Transverse colon (tissue), 4 donors: Measurements from ENCODE around the gene TST. TPM values are rescaled to one million over a fixed set of nuclear protein-coding genes. Genes with fewer than 3 reads are reported as not detected.
A peak's percentile ranks its signal among the peaks of the same experiment; 100 is the strongest.

ENCODE experiments used
- DNase-seq: peaks from one replicate; pipeline ENCODE4 v3.0.0-alpha.2; 2019
- H3K27ac ChIP-seq, 4 donors: fragments of 200-600 bp; sonication (generic); 2 replicates each; pipeline ENCODE4 v1.5.1; 2016 to 2018; ENCODE audit warnings: inconsistent platforms in 4 of 4
- H3K27me3 ChIP-seq: fragments of 200-600 bp; sonication (generic); 2 replicates; pipeline ENCODE4 v1.5.1; 2017; ENCODE audit warnings: inconsistent platforms
- H3K36me3 ChIP-seq, 4 donors: fragments of 200-600 bp; sonication (generic); 2 replicates each; pipeline ENCODE4 v1.5.1; 2017 to 2019; ENCODE audit warnings: inconsistent platforms in 4 of 4
- H3K4me1 ChIP-seq, 4 donors: fragments of 200-600 bp; sonication (generic); 2 replicates each; pipeline ENCODE4 v1.5.1; 2017 to 2020; ENCODE audit warnings: inconsistent platforms in 4 of 4
- H3K4me3 ChIP-seq, 4 donors: fragments of 200-600 bp; sonication (generic); 1 replicate in 1 of 4; 2 replicates in 3 of 4; pipeline versions ENCODE4 v1.5.1 to v1.6.1; 2017 to 2019; ENCODE audit warnings: inconsistent platforms in 4 of 4
- H3K9me3 ChIP-seq, 2 donors: fragments of 200-600 bp; sonication (generic); 2 replicates each; pipeline ENCODE4 v1.5.1; 2017 to 2019; ENCODE audit warnings: inconsistent platforms in 2 of 2
- CTCF ChIP-seq, 5 experiments: fragments of 200-600 bp in 3 of 5; fragments of 450-650 bp in 2 of 5; sonication (generic) in 3 of 5; IDR thresholded peaks; 1 replicate in 2 of 5; 2 replicates in 3 of 5; pipeline ENCODE4 v1.5.1; 2016 to 2017; ENCODE audit warnings: antibody characterized with exemption in 5 of 5, inconsistent platforms in 3 of 5, mild to moderate bottlenecking in 2 of 5, moderate library complexity in 1 of 5
- EP300 ChIP-seq: sonication (generic); formaldehyde crosslinking; IDR thresholded peaks from one replicate; pipeline ENCODE4 v1.6.1; 2017; ENCODE audit warnings: antibody characterized with exemption, low read depth
- POLR2A ChIP-seq: fragments of 450-650 bp; IDR thresholded peaks from one replicate; pipeline ENCODE4 v1.6.1; 2016; ENCODE audit warnings: antibody characterized with exemption, mild to moderate bottlenecking, moderate library complexity
- POLR2AphosphoS5 ChIP-seq, 3 donors: sonication (generic); formaldehyde crosslinking; IDR thresholded peaks; one replicate each; pipeline ENCODE4 v1.6.1; 2016; ENCODE audit warnings: antibody characterized with exemption in 3 of 3
- WGBS, 2 donors: methylation state at CpG; one replicate each; pipeline ENCODE4 v1.1.5; 2018; ENCODE audit warnings: low coverage in 1 of 2; 5-methylcytosine and 5-hydroxymethylcytosine counted together
- in situ Hi-C, 4 donors: fragments of 200-750 bp; cut with MboI; loops; one replicate each; pipeline versions ENCODE4 v1.15.0 to v1.15.1; 2017; ENCODE audit warnings: low sequenced_read_pairs in 3 of 4, low pct_ligation_motif_present in 1 of 4, low pct_unique_long_range_greater_than_20kb in 1 of 4
- intact Hi-C: fragments of 100-400 bp; cut with DNase I; formaldehyde crosslinking; loops from one replicate; pipeline ENCODE4 v1.15.1; 2023; ENCODE audit warnings: low total_unique reads
- total RNA-seq, 4 donors: library from RNA; depleted of rRNA; stranded (reverse); fragments of >200 nt; gene quantifications; one replicate each; pipeline ENCODE4 v1.1.0, GENCODE V29; 2016

Gene TST
- total RNA-seq, 4 donors from 2014 or later, result 246 to 719 (median 557) TPM

GRCh38 chr22:37025500-37026070 lies 6.3 kb upstream of the TST start:
- Histone ChIP-seq H3K4me1 (peaks cover 36 to 52% (median 40%) of the 10 kb centered on the region in 4 donors), H3K9me3 (no peaks in the 10 kb centered on the region), H3K27me3 (no peaks in the 10 kb centered on the region), H3K27ac (peak overlapping the region; percentile 92 to 99 (median 99)), H3K4me3 (peak overlapping the region in 1 of 4 donors; percentile 41), H3K36me3 (peaks cover 0 to 21% (median 4%) of the 10 kb centered on the region in 4 donors)
- in situ Hi-C loops, result no loop called here
- WGBS, 2 donors, result 53 to 62% methylated on average over 3 to 10 of the region's 10 CpGs
- intact Hi-C loops, result no loop called here
- TF ChIP-seq EP300, result no peak
- TF ChIP-seq POLR2AphosphoS5 (IDR thresholded peaks at IDR 0.05), result peak in 1 of 3 donors; percentile 21
- peak; percentile 48 for DNase-seq

GRCh38 chr22:37024339-37025157 lies 5.3 kb upstream of the TST start:
- H3K36me3 ChIP-seq, result peaks cover 0 to 14% (median 4%) of the 10 kb centered on the region in 4 donors

GRCh38 chr22:37023743-37024338 lies 4.6 kb upstream of the TST start:
- DNase-seq, result peak; percentile 91
- Histone ChIP-seq H3K27ac (peak overlapping the region; percentile 92 to 99 (median 99)), H3K27me3 (no peaks in the 10 kb centered on the region), H3K9me3 (no peaks in the 10 kb centered on the region), H3K4me1 (peaks cover 38 to 56% (median 44%) of the 10 kb centered on the region in 4 donors), H3K4me3 (peak overlapping the region in 1 of 4 donors; percentile 41), H3K36me3 (peaks cover 0 to 9% (median 4%) of the 10 kb centered on the region in 4 donors)
- 63 to 66% methylated on average over 3 to 34 of the region's 34 CpGs for WGBS, 2 donors
- intact Hi-C loops (no loop called here), in situ Hi-C loops (no loop called here)
- peak in 1 of 5 experiments; percentile 7 for TF ChIP-seq CTCF (IDR thresholded peaks at IDR 0.05)
- no peak for TF ChIP-seq EP300
- TF ChIP-seq POLR2A, result peak; percentile 57
- TF ChIP-seq POLR2AphosphoS5 (IDR thresholded peaks at IDR 0.05), result peak in 2 of 3 donors; percentile 41 to 72

More at GRCh38 chr22:37024339-37025157, 5.3 kb upstream of the TST start:
- WGBS, 2 donors, result 80 to 91% methylated on average over 1 to 71 of the region's 71 CpGs
- in situ Hi-C loops (no loop called here), intact Hi-C loops (no loop called here)
- H3K27ac ChIP-seq, result peak overlapping the region; percentile 92 to 99 (median 99)
- H3K4me1 ChIP-seq, result peaks cover 38 to 56% (median 44%) of the 10 kb centered on the region in 4 donors
- no peaks in the 10 kb centered on the region for H3K27me3 ChIP-seq
- peak overlapping the region in 1 of 4 donors; percentile 41 for H3K4me3 ChIP-seq
- no peaks in the 10 kb centered on the region for H3K9me3 ChIP-seq
- DNase-seq, result peak; percentile 37
- TF ChIP-seq POLR2A, result peak; percentile 49
- TF ChIP-seq EP300, result no peak
- TF ChIP-seq CTCF (IDR thresholded peaks at IDR 0.05), result peak in 1 of 5 experiments; percentile 7

GRCh38 chr22:37022483-37023337 lies 3.5 kb upstream of the TST start:
- intact Hi-C loops, result no loop called here
- Histone ChIP-seq H3K36me3 (peaks cover 0 to 9% (median 3%) of the 10 kb centered on the region in 4 donors), H3K4me3 (no peak overlapping the region), H3K4me1 (peaks cover 41 to 65% (median 55%) of the 10 kb centered on the region in 4 donors), H3K27me3 (no peaks in the 10 kb centered on the region), H3K27ac (peak overlapping the region; percentile 92 to 99 (median 99)), H3K9me3 (no peaks in the 10 kb centered on the region)
- DNase-seq, result no peak
- TF ChIP-seq POLR2A (no peak), CTCF (IDR thresholded peaks at IDR 0.05) (no peak), EP300 (no peak), POLR2AphosphoS5 (IDR thresholded peaks at IDR 0.05) (no peak)
- in situ Hi-C loops, result no loop called here
- WGBS, 2 donors, result 59 to 100% methylated on average over 2 to 13 of the region's 16 CpGs
